Heart left ventricle (tissue), 13 donors: ENCODE data around the gene MRLN.

ENCODE experiments used
- CTCF ChIP-seq, 12 donors: fragments of 200-600 bp; sonication (generic) in 4 of 12; IDR thresholded peaks; one replicate each; pipeline versions ENCODE4 v1.5.0 to v1.8.0; 2018 to 2022; ENCODE audit warnings: antibody characterized with exemption in 12 of 12, mild to moderate bottlenecking in 5 of 12
- POLR2A ChIP-seq, 2 donors: fragments of 450-650 bp; IDR thresholded peaks; one replicate each; pipeline ENCODE4 v1.6.1; 2017; ENCODE audit warnings: antibody characterized with exemption in 2 of 2, mild to moderate bottlenecking in 2 of 2, moderate library complexity in 2 of 2
- donor health status: ischemic (EF 13 %, LVEDD 7.1; RV severe dilation, severe dysfunction).
- donor health status: DM: no; HTN: yes; CAD: no.
- donor health status: DM: no; HTN: no; CAD: no.
- donor health status: ischemic (EF 25% LVEDD 6.9; RV normal size, moderate dysfunction).
- donor health status: ischemic (EF 25% LVEDD 5.7; RV mildly dilated, moderate dysfunction).
- donor health status: ischemic (EF 35%, LVEDD 5.7; RV mildly dilated, moderate dysfunction).
- donor health status: nonischemic (EF 11% LVEDD 7.7; RV severe dilation, severe dysfunction).
- donor health status: DM: yes; HTN: yes; CAD: no.
- donor health status: PGD.
- donor health status: ischemic (EF 29% LVEDD 5.4; RV normal size, mild dysfunction).
- donor health status: nonischemic (EF 23%, LVEDD 6.1; RV moderate dilation, normal function).

DNA sequence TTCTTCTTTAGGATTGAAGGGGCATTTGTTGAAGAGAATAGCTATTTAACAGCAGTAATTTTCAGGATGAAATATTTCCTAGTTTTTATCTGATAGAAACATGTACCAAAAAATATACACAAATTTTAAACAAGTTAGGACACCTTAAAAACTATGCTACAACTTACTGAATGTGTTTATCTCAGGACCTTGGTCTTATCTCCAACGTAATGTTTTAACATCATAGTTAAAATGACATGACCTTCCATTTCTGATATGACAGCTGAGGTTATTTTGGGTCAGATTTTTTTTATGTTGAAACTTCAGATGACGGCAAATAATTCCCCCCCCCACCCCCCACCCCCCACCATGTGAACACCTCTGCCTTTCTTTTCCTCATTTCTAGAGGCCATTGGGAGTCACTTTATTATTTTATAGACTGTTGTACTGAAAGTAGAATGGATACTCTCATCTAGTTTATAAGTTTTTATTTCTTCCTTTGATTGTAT, 8.0 kb downstream of the MRLN start:
- TF ChIP-seq CTCF (IDR thresholded peaks at IDR 0.05) (no peak), POLR2A (IDR thresholded peaks at IDR 0.05) (no peak)
